ENCODE results near the gene LRP5. TPM values are rescaled to one million over a fixed set of nuclear protein-coding genes. Genes with fewer than 3 reads are reported as not detected.
"Not testable (repeated sequence)": the region's sequence is repeated elsewhere in the genome, so short reads cannot be mapped to it uniquely, and the experiment has no call there.

The LRP5 gene
- total RNA-seq, 1 donor from 2014 or later = 20.2 TPM

GRCh38 chr11:68279676-68280075 lies 32.7 kb upstream of the LRP5 start:
- Mint-ChIP-seq H3K4me3 (ENCODE audit: unreplicated experiment) (no peak overlapping the region), H3K4me1 (ENCODE audit: low read depth, unreplicated experiment) (no peaks in the 10 kb centered on the region), H3K27me3 (ENCODE audit: low read depth, unreplicated experiment) (peaks cover 5% of the 10 kb centered on the region), H3K27ac (ENCODE audit: unreplicated experiment) (no peak overlapping the region), H3K36me3 (ENCODE audit: low read depth, unreplicated experiment) (peaks cover 2% of the 10 kb centered on the region), H3K9me3 (ENCODE audit: unreplicated experiment) (peaks cover 1% of the 10 kb centered on the region)
- no peaks in the 10 kb centered on the region for H3K36me3 ChIP-seq (ENCODE audit: insufficient read depth, low read length)
- no peak overlapping the region for H2AFZ ChIP-seq (ENCODE audit: low read depth, low read length)
- TF ChIP-seq CTCF (IDR thresholded peaks at IDR 0.05; ENCODE audit: insufficient read depth, low read depth, low read length) = no peak
- no peak for TF ChIP-seq EZH2 (IDR thresholded peaks at IDR 0.05; ENCODE audit: insufficient read depth, low read length)
- H3K27ac ChIP-seq (ENCODE audit: low read depth, low read length) = no peak overlapping the region
- H3K27me3 ChIP-seq (ENCODE audit: insufficient read depth, low read length) = peaks cover 4% of the 10 kb centered on the region
- no peaks in the 10 kb centered on the region for H3K79me2 ChIP-seq (ENCODE audit: insufficient read depth, low read length)
- H3K4me1 ChIP-seq (ENCODE audit: insufficient read depth, low read length) = no peaks in the 10 kb centered on the region
- FAIRE-seq (no peak), DNase-seq (ENCODE audit: low read depth) (no peak)
- H3K9me3 ChIP-seq (ENCODE audit: insufficient read depth, low read depth, low read length) = no peaks in the 10 kb centered on the region
- no peak overlapping the region for H3K9ac ChIP-seq (ENCODE audit: low read length)
- no peak overlapping the region for H3K4me2 ChIP-seq (ENCODE audit: low read length)
- no peak overlapping the region for H3K4me3 ChIP-seq (ENCODE audit: insufficient read depth, low read depth, low read length)
- H4K20me1 ChIP-seq (ENCODE audit: insufficient read depth, low read length) = no peaks in the 10 kb centered on the region

- FAIRE-seq = no peak
- no peak for TF ChIP-seq CTCF (IDR thresholded peaks at IDR 0.05; ENCODE audit: insufficient read depth, low read depth, low read length)
- TF ChIP-seq EZH2 (IDR thresholded peaks at IDR 0.05; ENCODE audit: insufficient read depth, low read length) = no peak
Observed at GRCh38 chr11:68282141-68282860, 30.1 kb upstream of the LRP5 start.

GRCh38 chr11:68282861-68283230 lies 29.5 kb upstream of the LRP5 start:
- H3K4me2 ChIP-seq (ENCODE audit: low read length) = no peak overlapping the region
- H3K9me3 ChIP-seq (ENCODE audit: insufficient read depth, low read depth, low read length) = no peaks in the 10 kb centered on the region
- peaks cover 2% of the 10 kb centered on the region for H3K36me3 Mint-ChIP-seq (ENCODE audit: low read depth, unreplicated experiment)
- H3K4me3 ChIP-seq (ENCODE audit: insufficient read depth, low read depth, low read length) = no peak overlapping the region
- H3K4me3 Mint-ChIP-seq (ENCODE audit: unreplicated experiment) = no peak overlapping the region
- no peak for DNase-seq (ENCODE audit: low read depth)
- H3K9me3 Mint-ChIP-seq (ENCODE audit: unreplicated experiment) = peaks cover 1% of the 10 kb centered on the region
- H3K4me1 Mint-ChIP-seq (ENCODE audit: low read depth, unreplicated experiment) = no peaks in the 10 kb centered on the region
- H3K9ac ChIP-seq (ENCODE audit: low read length) = no peak overlapping the region
- no peak overlapping the region for H3K27ac ChIP-seq (ENCODE audit: low read depth, low read length)
- FAIRE-seq = no peak
- no peak overlapping the region for H3K27ac Mint-ChIP-seq (ENCODE audit: unreplicated experiment)
- H3K27me3 ChIP-seq (ENCODE audit: insufficient read depth, low read length) = peaks cover 4% of the 10 kb centered on the region
- H3K4me1 ChIP-seq (ENCODE audit: insufficient read depth, low read length) = no peaks in the 10 kb centered on the region
- no peaks in the 10 kb centered on the region for H4K20me1 ChIP-seq (ENCODE audit: insufficient read depth, low read length)
- H3K27me3 Mint-ChIP-seq (ENCODE audit: low read depth, unreplicated experiment) = peaks cover 5% of the 10 kb centered on the region
- H2AFZ ChIP-seq (ENCODE audit: low read depth, low read length) = no peak overlapping the region
- TF ChIP-seq CTCF (IDR thresholded peaks at IDR 0.05; ENCODE audit: insufficient read depth, low read depth, low read length) (no peak), EZH2 (IDR thresholded peaks at IDR 0.05; ENCODE audit: insufficient read depth, low read length) (no peak)
- no peaks in the 10 kb centered on the region for H3K36me3 ChIP-seq (ENCODE audit: insufficient read depth, low read length)
- no peaks in the 10 kb centered on the region for H3K79me2 ChIP-seq (ENCODE audit: insufficient read depth, low read length)

More at GRCh38 chr11:68282141-68282860, 30.1 kb upstream of the LRP5 start:
- Histone ChIP-seq H3K36me3 (ENCODE audit: insufficient read depth, low read length) (no peaks in the 10 kb centered on the region), H3K9me3 (ENCODE audit: insufficient read depth, low read depth, low read length) (no peaks in the 10 kb centered on the region), H3K79me2 (ENCODE audit: insufficient read depth, low read length) (no peaks in the 10 kb centered on the region), H4K20me1 (ENCODE audit: insufficient read depth, low read length) (no peaks in the 10 kb centered on the region), H3K4me1 (ENCODE audit: insufficient read depth, low read length) (no peaks in the 10 kb centered on the region), H3K9ac (ENCODE audit: low read length) (no peak overlapping the region), H3K27ac (ENCODE audit: low read depth, low read length) (no peak overlapping the region), H3K4me3 (ENCODE audit: insufficient read depth, low read depth, low read length) (no peak overlapping the region), H2AFZ (ENCODE audit: low read depth, low read length) (no peak overlapping the region), H3K27me3 (ENCODE audit: insufficient read depth, low read length) (peaks cover 4% of the 10 kb centered on the region), H3K4me2 (ENCODE audit: low read length) (no peak overlapping the region)
- Mint-ChIP-seq H3K27me3 (ENCODE audit: low read depth, unreplicated experiment) (peaks cover 5% of the 10 kb centered on the region), H3K27ac (ENCODE audit: unreplicated experiment) (no peak overlapping the region), H3K4me3 (ENCODE audit: unreplicated experiment) (no peak overlapping the region), H3K36me3 (ENCODE audit: low read depth, unreplicated experiment) (peaks cover 2% of the 10 kb centered on the region), H3K9me3 (ENCODE audit: unreplicated experiment) (peaks cover 1% of the 10 kb centered on the region), H3K4me1 (ENCODE audit: low read depth, unreplicated experiment) (no peaks in the 10 kb centered on the region)
- no peak for DNase-seq (ENCODE audit: low read depth)

GRCh38 chr11:68284588-68284987 lies 27.8 kb upstream of the LRP5 start:
- H3K27me3 Mint-ChIP-seq (ENCODE audit: low read depth, unreplicated experiment); H3K4me1 Mint-ChIP-seq (ENCODE audit: low read depth, unreplicated experiment); H3K79me2 ChIP-seq (ENCODE audit: insufficient read depth, low read length); DNase-seq (ENCODE audit: low read depth); H3K27me3 ChIP-seq (ENCODE audit: insufficient read depth, low read length); H4K20me1 ChIP-seq (ENCODE audit: insufficient read depth, low read length); H3K4me3 ChIP-seq (ENCODE audit: insufficient read depth, low read depth, low read length); H3K36me3 Mint-ChIP-seq (ENCODE audit: low read depth, unreplicated experiment); H2AFZ ChIP-seq (ENCODE audit: low read depth, low read length); H3K27ac ChIP-seq (ENCODE audit: low read depth, low read length); H3K36me3 ChIP-seq (ENCODE audit: insufficient read depth, low read length); FAIRE-seq; H3K4me1 ChIP-seq (ENCODE audit: insufficient read depth, low read length); H3K9ac ChIP-seq (ENCODE audit: low read length); H3K4me3 Mint-ChIP-seq (ENCODE audit: unreplicated experiment); H3K4me2 ChIP-seq (ENCODE audit: low read length); H3K27ac Mint-ChIP-seq (ENCODE audit: unreplicated experiment); H3K9me3 ChIP-seq (ENCODE audit: insufficient read depth, low read depth, low read length); H3K9me3 Mint-ChIP-seq (ENCODE audit: unreplicated experiment): not testable (repeated sequence)

Data from astrocyte (in vitro differentiated cells and primary cell).